HL-60 (cell line): Measurements from ENCODE around the gene CD300H.

ENCODE experiments used
- DNase-seq, 2 experiments: peaks; one replicate each; pipeline ENCODE4 v3.0.0-alpha.2; 2010 to 2020; ENCODE audit warnings: low read depth in 1 of 2, low spot score in 1 of 2
- H3K27ac ChIP-seq: fragments of 250-450 bp; sonication (Bioruptor Pico); replicated peaks from 2 replicates; pipeline ENCODE4 v1.5.1; 2020; ENCODE audit warnings: mild to moderate bottlenecking, moderate library complexity
- H3K27me3 ChIP-seq: fragments of 250-450 bp; sonication (Bioruptor Pico); 2 replicates; pipeline ENCODE4 v1.5.1; 2021; ENCODE audit warnings: mild to moderate bottlenecking, moderate library complexity; ENCODE audit not compliant: insufficient read depth, poor library complexity, severe bottlenecking
- H3K4me3 ChIP-seq: replicated peaks from 2 replicates; pipeline ENCODE4 v1.5.1; 2011; ENCODE audit warnings: mild to moderate bottlenecking, control low read depth, low read length; ENCODE audit not compliant: insufficient read depth
- GABPA ChIP-seq: IDR thresholded peaks from 2 replicates; pipeline ENCODE4 v1.6.1; 2012; ENCODE audit warnings: low read depth
- POLR2AphosphoS5 ChIP-seq: IDR thresholded peaks from 2 replicates; pipeline ENCODE4 v1.6.1; 2012; ENCODE audit warnings: low read depth
- SPI1 ChIP-seq: IDR thresholded peaks from 2 replicates; pipeline ENCODE4 v1.6.1; 2012; ENCODE audit warnings: low read depth, mild to moderate bottlenecking, borderline replicate concordance
- TF ChIP-seq, protein P1 (sequence below): IDR thresholded peaks from one replicate; pipeline ENCODE4 v1.5.1; 2011; ENCODE audit warnings: low read length, control low read depth, inconsistent platforms; ENCODE audit not compliant: insufficient read depth
- TF ChIP-seq, protein P2 (sequence below): IDR thresholded peaks from 2 replicates; pipeline ENCODE4 v1.6.1; 2012; ENCODE audit warnings: low read depth; ENCODE audit not compliant: insufficient replicate concordance

CD300H gene

DNA sequence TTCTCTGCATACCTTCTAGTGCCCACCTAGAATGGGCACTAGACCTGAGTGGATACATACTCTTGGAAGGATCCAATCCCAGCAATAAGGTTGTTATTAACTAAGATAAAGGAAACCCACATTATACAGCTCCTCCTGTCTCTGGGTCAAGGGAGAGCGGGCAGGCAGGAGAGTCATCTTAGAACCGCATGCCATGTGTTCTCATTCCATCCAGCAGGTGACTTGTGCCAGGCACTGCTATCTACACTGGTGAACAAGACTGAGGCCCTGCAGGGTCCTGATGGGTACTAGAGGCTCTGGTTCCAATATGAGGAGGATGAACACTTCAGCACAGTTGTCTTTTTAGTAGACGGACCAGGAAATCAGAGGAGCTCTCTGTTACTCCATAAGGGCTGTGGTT is 5.9 kb upstream of the CD300H start:
- TF ChIP-seq POLR2AphosphoS5 (no peak), SPI1 (no peak), GABPA (no peak)
- TF ChIP-seq, protein P1, sequence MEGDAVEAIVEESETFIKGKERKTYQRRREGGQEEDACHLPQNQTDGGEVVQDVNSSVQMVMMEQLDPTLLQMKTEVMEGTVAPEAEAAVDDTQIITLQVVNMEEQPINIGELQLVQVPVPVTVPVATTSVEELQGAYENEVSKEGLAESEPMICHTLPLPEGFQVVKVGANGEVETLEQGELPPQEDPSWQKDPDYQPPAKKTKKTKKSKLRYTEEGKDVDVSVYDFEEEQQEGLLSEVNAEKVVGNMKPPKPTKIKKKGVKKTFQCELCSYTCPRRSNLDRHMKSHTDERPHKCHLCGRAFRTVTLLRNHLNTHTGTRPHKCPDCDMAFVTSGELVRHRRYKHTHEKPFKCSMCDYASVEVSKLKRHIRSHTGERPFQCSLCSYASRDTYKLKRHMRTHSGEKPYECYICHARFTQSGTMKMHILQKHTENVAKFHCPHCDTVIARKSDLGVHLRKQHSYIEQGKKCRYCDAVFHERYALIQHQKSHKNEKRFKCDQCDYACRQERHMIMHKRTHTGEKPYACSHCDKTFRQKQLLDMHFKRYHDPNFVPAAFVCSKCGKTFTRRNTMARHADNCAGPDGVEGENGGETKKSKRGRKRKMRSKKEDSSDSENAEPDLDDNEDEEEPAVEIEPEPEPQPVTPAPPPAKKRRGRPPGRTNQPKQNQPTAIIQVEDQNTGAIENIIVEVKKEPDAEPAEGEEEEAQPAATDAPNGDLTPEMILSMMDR: no peak
- TF ChIP-seq, protein P2, sequence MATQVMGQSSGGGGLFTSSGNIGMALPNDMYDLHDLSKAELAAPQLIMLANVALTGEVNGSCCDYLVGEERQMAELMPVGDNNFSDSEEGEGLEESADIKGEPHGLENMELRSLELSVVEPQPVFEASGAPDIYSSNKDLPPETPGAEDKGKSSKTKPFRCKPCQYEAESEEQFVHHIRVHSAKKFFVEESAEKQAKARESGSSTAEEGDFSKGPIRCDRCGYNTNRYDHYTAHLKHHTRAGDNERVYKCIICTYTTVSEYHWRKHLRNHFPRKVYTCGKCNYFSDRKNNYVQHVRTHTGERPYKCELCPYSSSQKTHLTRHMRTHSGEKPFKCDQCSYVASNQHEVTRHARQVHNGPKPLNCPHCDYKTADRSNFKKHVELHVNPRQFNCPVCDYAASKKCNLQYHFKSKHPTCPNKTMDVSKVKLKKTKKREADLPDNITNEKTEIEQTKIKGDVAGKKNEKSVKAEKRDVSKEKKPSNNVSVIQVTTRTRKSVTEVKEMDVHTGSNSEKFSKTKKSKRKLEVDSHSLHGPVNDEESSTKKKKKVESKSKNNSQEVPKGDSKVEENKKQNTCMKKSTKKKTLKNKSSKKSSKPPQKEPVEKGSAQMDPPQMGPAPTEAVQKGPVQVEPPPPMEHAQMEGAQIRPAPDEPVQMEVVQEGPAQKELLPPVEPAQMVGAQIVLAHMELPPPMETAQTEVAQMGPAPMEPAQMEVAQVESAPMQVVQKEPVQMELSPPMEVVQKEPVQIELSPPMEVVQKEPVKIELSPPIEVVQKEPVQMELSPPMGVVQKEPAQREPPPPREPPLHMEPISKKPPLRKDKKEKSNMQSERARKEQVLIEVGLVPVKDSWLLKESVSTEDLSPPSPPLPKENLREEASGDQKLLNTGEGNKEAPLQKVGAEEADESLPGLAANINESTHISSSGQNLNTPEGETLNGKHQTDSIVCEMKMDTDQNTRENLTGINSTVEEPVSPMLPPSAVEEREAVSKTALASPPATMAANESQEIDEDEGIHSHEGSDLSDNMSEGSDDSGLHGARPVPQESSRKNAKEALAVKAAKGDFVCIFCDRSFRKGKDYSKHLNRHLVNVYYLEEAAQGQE: no peak
- H3K4me3 ChIP-seq: no peak overlapping the region

DNA sequence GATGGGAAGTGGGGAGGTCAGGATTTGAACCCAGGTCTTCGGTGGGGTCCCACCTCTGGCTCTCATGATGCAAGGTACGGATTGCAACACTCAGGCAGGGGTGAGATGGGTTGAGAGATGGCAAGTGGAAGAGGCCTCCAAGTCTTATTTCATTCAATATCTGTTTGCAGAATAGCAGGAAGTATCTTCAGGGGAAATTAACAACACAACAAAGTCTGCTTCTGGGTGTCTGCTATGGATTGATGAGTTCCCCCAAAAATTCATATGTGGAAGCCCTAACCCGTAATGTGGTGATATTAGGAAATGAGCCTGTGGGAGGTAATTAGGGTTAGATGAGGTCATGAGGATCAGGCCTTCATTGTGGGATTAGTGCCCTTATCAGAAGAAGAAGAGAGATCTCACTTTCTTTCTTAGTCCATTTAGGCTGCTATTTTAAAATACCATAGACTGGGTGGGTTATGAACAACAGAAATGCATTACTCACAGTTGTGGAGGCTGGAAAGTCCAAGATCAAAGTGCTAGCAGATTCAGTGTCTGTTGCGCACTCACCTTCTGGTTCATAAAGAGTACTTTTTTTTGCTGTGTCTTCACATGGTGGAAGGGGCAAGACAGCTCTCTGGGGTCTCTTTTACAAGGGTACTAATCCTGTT is 4.4 kb upstream of the CD300H start:
- DNase-seq: peak in 1 of 2 experiments; percentile 47
- no peak overlapping the region for H3K27ac ChIP-seq
- no peak for TF ChIP-seq POLR2AphosphoS5
- TF ChIP-seq, protein P2: no peak
- TF ChIP-seq SPI1: no peak
- TF ChIP-seq, protein P1: no peak
- H3K27me3 ChIP-seq: no peaks in the 10 kb centered on the region
- no peak overlapping the region for H3K4me3 ChIP-seq

More for the DNA sequence above, 5.9 kb upstream of the CD300H start:
- Histone ChIP-seq H3K27me3 (no peaks in the 10 kb centered on the region), H3K27ac (no peak overlapping the region)
- no peak for DNase-seq

DNA sequence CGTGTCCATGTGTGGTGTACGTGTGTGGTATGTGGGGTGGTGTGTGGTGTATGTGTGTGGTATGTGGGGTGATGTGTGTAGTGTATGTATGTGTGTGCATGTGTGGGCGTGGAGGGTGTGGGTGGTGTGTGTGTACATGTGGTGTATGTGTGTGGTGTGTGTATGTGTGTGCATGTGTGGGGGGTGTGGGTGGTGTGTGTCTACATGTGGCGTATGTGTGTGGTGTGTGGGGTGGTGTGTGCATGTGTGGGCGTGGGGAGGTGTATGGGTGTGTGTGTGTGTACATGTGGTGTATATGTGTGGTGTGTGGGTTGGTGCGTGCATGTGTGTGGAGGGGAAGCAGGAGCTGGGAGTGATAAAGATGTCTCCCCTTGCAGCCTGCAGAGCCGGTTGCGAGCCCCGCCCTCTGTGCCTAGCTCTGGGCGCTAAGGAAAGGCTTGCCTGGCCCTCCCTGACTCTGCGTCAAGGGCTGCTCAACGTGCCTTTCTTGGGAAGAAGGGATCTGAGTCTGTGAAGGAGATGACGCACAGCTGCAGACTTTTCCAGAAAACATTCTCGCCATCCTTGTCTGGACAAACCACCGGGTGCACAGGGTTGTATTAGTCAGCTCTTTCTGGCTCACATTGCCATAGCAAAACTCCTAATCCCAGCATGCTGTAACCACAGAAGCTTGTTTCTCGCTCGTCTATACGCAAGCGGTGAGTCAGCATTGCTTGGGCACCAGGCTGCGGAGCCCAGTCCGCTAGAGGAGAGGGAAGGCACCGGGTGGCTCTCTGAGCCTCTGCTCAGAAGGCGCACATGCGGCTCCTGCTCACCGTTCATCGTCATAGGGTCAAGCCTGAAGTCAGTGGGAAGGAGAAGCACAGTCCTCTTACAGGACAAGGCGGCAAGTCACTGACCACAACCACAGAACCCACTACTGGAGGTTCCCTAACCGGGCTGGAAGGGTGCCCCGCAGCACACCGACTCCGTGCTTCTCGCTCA is 2.0 kb upstream of the CD300H start:
- peak; percentile 54; the same call in 1 of the 2 replicates for TF ChIP-seq POLR2AphosphoS5
- TF ChIP-seq SPI1: no peak
- TF ChIP-seq, protein P1: no peak
- TF ChIP-seq, protein P2: no peak
- TF ChIP-seq GABPA: no peak
- Histone ChIP-seq H3K27ac (no peak overlapping the region), H3K4me3 (no peak overlapping the region), H3K27me3 (no peaks in the 10 kb centered on the region)
- peak; percentile 94 to 95 for DNase-seq
